ENCODE results near the gene SPEF1. TPM values are rescaled to one million over a fixed set of nuclear protein-coding genes. Genes with fewer than 3 reads are reported as not detected.

SPEF1 gene
- total RNA-seq, 4 donors from 2014 or later = not detected

DNA sequence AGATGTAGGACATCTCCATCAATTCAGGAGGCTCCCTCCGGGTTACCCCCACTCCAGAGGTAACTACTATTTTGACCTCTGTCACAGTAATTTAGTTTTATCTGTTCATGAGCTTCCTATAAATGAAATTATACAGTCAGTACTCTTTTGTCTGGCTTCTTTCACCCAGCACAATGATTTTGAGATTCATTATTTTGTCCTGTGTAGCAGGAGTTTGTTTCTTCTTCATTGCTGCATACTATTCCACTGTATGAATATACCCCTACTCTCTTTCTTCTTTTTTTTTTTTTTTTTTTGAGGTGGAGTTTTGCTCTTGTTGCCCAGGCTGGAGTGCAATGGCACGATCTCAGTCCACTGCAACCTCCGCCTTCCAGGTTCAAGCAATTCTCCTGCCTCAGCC lies 27.3 kb upstream of the SPEF1 start:
- H3K4me3 ChIP-seq = peak overlapping the region in 1 of 4 donors; percentile 12
- peak overlapping the region; percentile 80 to 91 (median 83) for H3K27ac ChIP-seq
- no peaks in the 10 kb centered on the region for H3K9me3 ChIP-seq
- no peak for ATAC-seq
- TF ChIP-seq, protein P1, sequence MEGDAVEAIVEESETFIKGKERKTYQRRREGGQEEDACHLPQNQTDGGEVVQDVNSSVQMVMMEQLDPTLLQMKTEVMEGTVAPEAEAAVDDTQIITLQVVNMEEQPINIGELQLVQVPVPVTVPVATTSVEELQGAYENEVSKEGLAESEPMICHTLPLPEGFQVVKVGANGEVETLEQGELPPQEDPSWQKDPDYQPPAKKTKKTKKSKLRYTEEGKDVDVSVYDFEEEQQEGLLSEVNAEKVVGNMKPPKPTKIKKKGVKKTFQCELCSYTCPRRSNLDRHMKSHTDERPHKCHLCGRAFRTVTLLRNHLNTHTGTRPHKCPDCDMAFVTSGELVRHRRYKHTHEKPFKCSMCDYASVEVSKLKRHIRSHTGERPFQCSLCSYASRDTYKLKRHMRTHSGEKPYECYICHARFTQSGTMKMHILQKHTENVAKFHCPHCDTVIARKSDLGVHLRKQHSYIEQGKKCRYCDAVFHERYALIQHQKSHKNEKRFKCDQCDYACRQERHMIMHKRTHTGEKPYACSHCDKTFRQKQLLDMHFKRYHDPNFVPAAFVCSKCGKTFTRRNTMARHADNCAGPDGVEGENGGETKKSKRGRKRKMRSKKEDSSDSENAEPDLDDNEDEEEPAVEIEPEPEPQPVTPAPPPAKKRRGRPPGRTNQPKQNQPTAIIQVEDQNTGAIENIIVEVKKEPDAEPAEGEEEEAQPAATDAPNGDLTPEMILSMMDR (IDR thresholded peaks at IDR 0.05 in 4 of 5, conservative IDR thresholded peaks at IDR 0.05 in 1 of 5) = no peak
- no peak for TF ChIP-seq POLR2A (IDR thresholded peaks at IDR 0.05)
- DNase-seq = no peak
- no peaks in the 10 kb centered on the region for H3K27me3 ChIP-seq
- H3K36me3 ChIP-seq = no peaks in the 10 kb centered on the region
- in situ Hi-C loops (cut with MboI; ENCODE audit: low sequenced_read_pairs in 4 of 4) (no loop called here), intact Hi-C loops (cut with DNase I; ENCODE audit: low total_unique reads) (no loop called here)
- peaks cover 31 to 48% of the 10 kb centered on the region in 2 donors for H3K4me1 ChIP-seq

DNA sequence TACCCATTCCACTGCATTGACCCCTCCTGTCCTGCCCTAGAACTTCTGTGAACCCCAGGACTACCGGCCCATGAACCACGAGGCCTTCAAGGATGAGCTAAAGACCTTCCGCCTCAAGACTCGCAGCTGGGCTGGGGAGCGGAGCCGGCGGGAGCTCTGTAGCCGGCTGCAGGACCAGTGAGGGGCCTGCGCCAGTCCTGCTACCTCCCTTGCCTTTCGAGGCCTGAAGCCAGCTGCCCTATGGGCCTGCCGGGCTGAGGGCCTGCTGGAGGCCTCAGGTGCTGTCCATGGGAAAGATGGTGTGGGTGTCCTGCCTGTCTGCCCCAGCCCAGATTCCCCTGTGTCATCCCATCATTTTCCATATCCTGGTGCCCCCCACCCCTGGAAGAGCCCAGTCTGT lies 23.5 kb upstream of the SPEF1 start:
- H3K9me3 ChIP-seq = no peaks in the 10 kb centered on the region
- H3K4me1 ChIP-seq = peaks cover 19 to 29% of the 10 kb centered on the region in 2 donors
- ATAC-seq (no peak), DNase-seq (no peak)
- no peaks in the 10 kb centered on the region for H3K36me3 ChIP-seq
- in situ Hi-C loops (cut with MboI; ENCODE audit: low sequenced_read_pairs in 4 of 4) = no loop called here
- TF ChIP-seq, protein P1 (IDR thresholded peaks at IDR 0.05 in 4 of 5, conservative IDR thresholded peaks at IDR 0.05 in 1 of 5) = no peak
- TF ChIP-seq POLR2A (IDR thresholded peaks at IDR 0.05) = no peak
- H3K4me3 ChIP-seq = no peak overlapping the region
- no peaks in the 10 kb centered on the region for H3K27me3 ChIP-seq
- peak overlapping the region in 2 of 4 donors; percentile 81 to 85 for H3K27ac ChIP-seq
- intact Hi-C loops (cut with DNase I; ENCODE audit: low total_unique reads) = no loop called here

DNA sequence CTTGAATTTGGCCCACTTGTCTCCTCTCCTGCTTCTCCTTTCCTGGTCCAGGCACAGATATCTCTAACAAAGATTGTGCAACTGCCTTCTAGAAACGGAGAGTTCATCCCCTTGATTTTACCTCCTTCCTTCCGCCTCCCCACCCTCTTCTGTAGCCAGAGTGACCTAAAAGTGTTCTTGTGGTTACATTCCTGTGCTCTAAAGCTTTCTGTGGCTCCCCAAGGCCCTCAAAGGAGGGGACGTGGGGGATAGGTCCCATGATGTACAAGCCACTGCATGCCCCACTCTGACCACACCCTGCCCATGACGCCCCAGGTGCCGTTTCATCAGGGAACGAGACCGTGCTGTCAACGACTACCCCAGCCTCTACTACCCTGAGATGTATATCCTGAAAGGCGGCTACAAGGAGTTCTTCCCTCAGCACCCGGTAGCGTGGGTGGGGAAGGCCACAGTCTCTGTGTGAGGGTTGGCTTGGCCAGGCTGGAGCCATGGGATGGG lies 23.1 kb upstream of the SPEF1 start:
- Histone ChIP-seq H3K4me3 (no peak overlapping the region), H3K27me3 (no peaks in the 10 kb centered on the region), H3K27ac (no peak overlapping the region), H3K36me3 (no peaks in the 10 kb centered on the region), H3K9me3 (no peaks in the 10 kb centered on the region), H3K4me1 (peaks cover 19 to 29% of the 10 kb centered on the region in 2 donors)
- TF ChIP-seq, protein P1 (IDR thresholded peaks at IDR 0.05 in 4 of 5, conservative IDR thresholded peaks at IDR 0.05 in 1 of 5) = no peak
- TF ChIP-seq POLR2A (IDR thresholded peaks at IDR 0.05) = no peak
- ATAC-seq (no peak), DNase-seq (no peak)
- in situ Hi-C loops (cut with MboI; ENCODE audit: low sequenced_read_pairs in 4 of 4) (no loop called here), intact Hi-C loops (cut with DNase I; ENCODE audit: low total_unique reads) (no loop called here)

DNA sequence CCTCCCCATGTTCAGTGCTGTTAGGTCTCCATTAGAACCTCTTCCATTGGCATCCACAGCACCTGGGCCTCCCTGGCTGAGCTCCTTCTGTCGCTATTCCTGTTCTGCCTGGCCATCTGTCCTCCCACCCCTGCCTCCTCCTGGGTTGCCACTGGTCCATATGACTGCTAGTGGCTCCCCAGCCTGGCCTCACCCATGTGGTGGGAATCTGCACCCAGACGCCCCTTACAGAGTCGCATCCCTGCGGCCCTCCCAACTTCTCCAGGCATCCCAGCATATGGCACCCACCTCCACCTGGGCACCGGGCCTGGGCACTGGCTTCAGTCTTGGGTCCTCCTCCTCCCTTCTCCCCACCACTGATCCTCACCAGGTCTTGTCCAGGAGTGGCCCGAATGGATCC lies 22.6 kb upstream of the SPEF1 start:
- peaks cover 19 to 29% of the 10 kb centered on the region in 2 donors for H3K4me1 ChIP-seq
- no peaks in the 10 kb centered on the region for H3K27me3 ChIP-seq
- no peaks in the 10 kb centered on the region for H3K9me3 ChIP-seq
- no peak overlapping the region for H3K4me3 ChIP-seq
- no peak for TF ChIP-seq POLR2A (IDR thresholded peaks at IDR 0.05)
- TF ChIP-seq, protein P1 (IDR thresholded peaks at IDR 0.05 in 4 of 5, conservative IDR thresholded peaks at IDR 0.05 in 1 of 5) = no peak
- DNase-seq = no peak
- no peak overlapping the region for H3K27ac ChIP-seq
- intact Hi-C loops (cut with DNase I; ENCODE audit: low total_unique reads) (no loop called here), in situ Hi-C loops (cut with MboI; ENCODE audit: low sequenced_read_pairs in 4 of 4) (no loop called here)
- H3K36me3 ChIP-seq = no peaks in the 10 kb centered on the region
- ATAC-seq = no peak

DNA sequence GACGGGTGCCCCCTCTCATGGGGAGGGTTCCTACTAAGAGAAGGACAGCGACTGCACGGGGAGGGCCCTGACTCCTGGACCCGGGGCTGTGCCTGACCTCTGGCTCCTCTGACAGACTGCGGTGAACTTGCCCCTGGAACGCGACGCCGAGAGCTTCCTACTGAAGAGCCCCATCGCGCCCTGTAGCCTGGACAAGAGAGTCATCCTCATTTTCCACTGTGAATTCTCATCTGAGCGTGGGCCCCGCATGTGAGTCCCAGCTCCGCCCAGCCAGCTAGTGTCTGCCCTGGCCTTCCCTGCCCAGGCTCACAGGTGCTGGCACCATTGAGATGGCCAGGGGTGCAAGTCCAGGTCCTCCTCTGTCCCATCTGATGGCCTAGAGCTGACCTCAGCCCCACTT lies 22.0 kb upstream of the SPEF1 start:
- H3K36me3 ChIP-seq = no peaks in the 10 kb centered on the region
- DNase-seq = no peak

More for the DNA sequence above, 22.0 kb upstream of the SPEF1 start:
- Histone ChIP-seq H3K4me3 (no peak overlapping the region), H3K9me3 (no peaks in the 10 kb centered on the region), H3K4me1 (peaks cover 18 to 28% of the 10 kb centered on the region in 2 donors), H3K27ac (no peak overlapping the region), H3K27me3 (no peaks in the 10 kb centered on the region)
- intact Hi-C loops (cut with DNase I; ENCODE audit: low total_unique reads) (no loop called here), in situ Hi-C loops (cut with MboI; ENCODE audit: low sequenced_read_pairs in 4 of 4) (no loop called here)
- ATAC-seq = no peak
- TF ChIP-seq POLR2A (IDR thresholded peaks at IDR 0.05) = no peak
- TF ChIP-seq, protein P1 (IDR thresholded peaks at IDR 0.05 in 4 of 5, conservative IDR thresholded peaks at IDR 0.05 in 1 of 5) = no peak

Measured in gastrocnemius medialis (tissue), 4 donors.